ENCODE results near the gene FMO3. TPM values are rescaled to one million over a fixed set of nuclear protein-coding genes. Genes with fewer than 3 reads are reported as not detected.

Gene FMO3
- polyA plus RNA-seq, 1 donor from 2014 or later = not detected

DNA sequence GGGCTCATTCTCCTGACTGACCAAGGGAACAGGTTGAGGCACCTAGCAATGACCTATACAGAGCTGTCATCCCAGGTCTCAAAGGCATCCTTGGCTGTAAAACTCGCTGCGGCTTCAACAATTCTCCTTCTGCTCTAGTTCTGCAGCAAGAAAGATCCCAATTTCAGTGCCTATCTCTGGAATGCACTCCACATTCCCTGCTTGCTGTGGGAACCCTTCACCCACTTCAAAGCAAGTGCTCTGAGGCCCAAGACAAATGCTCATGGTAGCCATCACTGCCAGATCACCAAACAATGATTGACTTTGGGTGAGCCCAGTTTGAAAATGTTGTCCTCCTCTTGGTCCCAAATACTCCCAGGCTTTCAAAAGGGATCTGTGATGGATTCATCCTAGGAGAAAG is 37.7 kb upstream of the FMO3 start:
- Histone ChIP-seq H3F3A (ENCODE audit: insufficient read depth, low read length, poor library complexity, severe bottlenecking) (no peaks in the 10 kb centered on the region), H3K9me2 (ENCODE audit: insufficient read depth, low read length) (no peaks in the 10 kb centered on the region), H3K79me2 (replicated peaks; ENCODE audit: insufficient read depth, low read length) (no peaks in the 10 kb centered on the region), H3K4me2 (ENCODE audit: low read length) (no peak overlapping the region), H4K20me1 (ENCODE audit: insufficient read depth) (no peaks in the 10 kb centered on the region), H3K4me3 (ENCODE audit: low read length) (no peak overlapping the region), H2AFZ (ENCODE audit: low read depth, low read length) (no peak overlapping the region), H3K9me3 (ENCODE audit: low read length) (no peaks in the 10 kb centered on the region), H3K27ac (ENCODE audit: low read length) (no peak overlapping the region), H3K27me3 (ENCODE audit: insufficient read depth, low read depth, low read length) (no peaks in the 10 kb centered on the region), H3K36me3 (ENCODE audit: insufficient read depth, low read length) (no peaks in the 10 kb centered on the region), H3K9ac (ENCODE audit: low read length) (no peak overlapping the region)
- TF ChIP-seq, protein P1, sequence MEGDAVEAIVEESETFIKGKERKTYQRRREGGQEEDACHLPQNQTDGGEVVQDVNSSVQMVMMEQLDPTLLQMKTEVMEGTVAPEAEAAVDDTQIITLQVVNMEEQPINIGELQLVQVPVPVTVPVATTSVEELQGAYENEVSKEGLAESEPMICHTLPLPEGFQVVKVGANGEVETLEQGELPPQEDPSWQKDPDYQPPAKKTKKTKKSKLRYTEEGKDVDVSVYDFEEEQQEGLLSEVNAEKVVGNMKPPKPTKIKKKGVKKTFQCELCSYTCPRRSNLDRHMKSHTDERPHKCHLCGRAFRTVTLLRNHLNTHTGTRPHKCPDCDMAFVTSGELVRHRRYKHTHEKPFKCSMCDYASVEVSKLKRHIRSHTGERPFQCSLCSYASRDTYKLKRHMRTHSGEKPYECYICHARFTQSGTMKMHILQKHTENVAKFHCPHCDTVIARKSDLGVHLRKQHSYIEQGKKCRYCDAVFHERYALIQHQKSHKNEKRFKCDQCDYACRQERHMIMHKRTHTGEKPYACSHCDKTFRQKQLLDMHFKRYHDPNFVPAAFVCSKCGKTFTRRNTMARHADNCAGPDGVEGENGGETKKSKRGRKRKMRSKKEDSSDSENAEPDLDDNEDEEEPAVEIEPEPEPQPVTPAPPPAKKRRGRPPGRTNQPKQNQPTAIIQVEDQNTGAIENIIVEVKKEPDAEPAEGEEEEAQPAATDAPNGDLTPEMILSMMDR (IDR thresholded peaks at IDR 0.05; ENCODE audit: poor library complexity, severe bottlenecking) = no peak
- TF ChIP-seq, protein P2, sequence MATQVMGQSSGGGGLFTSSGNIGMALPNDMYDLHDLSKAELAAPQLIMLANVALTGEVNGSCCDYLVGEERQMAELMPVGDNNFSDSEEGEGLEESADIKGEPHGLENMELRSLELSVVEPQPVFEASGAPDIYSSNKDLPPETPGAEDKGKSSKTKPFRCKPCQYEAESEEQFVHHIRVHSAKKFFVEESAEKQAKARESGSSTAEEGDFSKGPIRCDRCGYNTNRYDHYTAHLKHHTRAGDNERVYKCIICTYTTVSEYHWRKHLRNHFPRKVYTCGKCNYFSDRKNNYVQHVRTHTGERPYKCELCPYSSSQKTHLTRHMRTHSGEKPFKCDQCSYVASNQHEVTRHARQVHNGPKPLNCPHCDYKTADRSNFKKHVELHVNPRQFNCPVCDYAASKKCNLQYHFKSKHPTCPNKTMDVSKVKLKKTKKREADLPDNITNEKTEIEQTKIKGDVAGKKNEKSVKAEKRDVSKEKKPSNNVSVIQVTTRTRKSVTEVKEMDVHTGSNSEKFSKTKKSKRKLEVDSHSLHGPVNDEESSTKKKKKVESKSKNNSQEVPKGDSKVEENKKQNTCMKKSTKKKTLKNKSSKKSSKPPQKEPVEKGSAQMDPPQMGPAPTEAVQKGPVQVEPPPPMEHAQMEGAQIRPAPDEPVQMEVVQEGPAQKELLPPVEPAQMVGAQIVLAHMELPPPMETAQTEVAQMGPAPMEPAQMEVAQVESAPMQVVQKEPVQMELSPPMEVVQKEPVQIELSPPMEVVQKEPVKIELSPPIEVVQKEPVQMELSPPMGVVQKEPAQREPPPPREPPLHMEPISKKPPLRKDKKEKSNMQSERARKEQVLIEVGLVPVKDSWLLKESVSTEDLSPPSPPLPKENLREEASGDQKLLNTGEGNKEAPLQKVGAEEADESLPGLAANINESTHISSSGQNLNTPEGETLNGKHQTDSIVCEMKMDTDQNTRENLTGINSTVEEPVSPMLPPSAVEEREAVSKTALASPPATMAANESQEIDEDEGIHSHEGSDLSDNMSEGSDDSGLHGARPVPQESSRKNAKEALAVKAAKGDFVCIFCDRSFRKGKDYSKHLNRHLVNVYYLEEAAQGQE (IDR thresholded peaks at IDR 0.05; ENCODE audit: borderline replicate concordance) = no peak
- no peak for TF ChIP-seq EP300 (conservative IDR thresholded peaks at IDR 0.05; ENCODE audit: poor library complexity, severe bottlenecking)
- no peak for TF ChIP-seq TAF1 (IDR thresholded peaks at IDR 0.05; ENCODE audit: low read depth)
- TF ChIP-seq EZH2 (IDR thresholded peaks at IDR 0.05; ENCODE audit: borderline replicate concordance, insufficient read depth, low read length, poor library complexity, severe bottlenecking) = no peak
- TF ChIP-seq POLR2AphosphoS5 (IDR thresholded peaks at IDR 0.05) = no peak

DNA sequence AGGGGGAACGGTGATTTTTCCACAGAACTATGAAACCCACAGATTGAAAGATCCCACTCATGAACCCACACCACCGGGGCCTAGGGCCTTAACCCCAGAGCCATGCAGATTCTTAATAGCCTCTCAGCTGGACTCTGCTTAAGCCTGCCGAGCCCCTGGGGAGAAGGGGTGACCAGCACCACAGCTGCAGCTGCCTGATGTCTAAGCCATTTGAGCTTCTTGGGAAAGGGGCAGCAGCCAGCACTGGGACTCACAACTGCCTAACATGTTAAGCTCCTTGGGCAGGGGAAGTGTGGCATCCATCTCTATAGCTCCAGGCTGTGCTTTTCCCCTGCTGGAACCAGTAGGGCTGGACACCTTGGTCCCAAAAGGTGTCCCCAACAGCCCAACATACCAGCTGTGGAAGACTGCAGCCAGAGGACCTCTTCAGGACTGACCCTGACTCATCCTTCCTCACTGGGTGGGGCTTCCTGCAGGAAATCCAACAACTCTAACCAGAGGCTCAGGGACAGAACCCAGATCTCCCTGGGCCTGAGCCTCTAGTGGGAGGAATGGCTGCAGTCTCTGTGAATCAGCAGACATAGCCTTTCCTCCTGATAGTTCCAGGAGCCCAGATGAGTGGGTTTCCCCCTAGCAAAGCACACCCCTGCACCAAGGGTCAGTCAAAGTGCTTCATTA is 34.6 kb upstream of the FMO3 start:
- no peaks in the 10 kb centered on the region for H4K20me1 ChIP-seq (ENCODE audit: insufficient read depth)
- H3K4me2 ChIP-seq (ENCODE audit: low read length) = no peak overlapping the region
- no peaks in the 10 kb centered on the region for H3K27me3 ChIP-seq (ENCODE audit: insufficient read depth, low read depth, low read length)
- no peaks in the 10 kb centered on the region for H3K36me3 ChIP-seq (ENCODE audit: insufficient read depth, low read length)
- no peak overlapping the region for H3K9ac ChIP-seq (ENCODE audit: low read length)
- TF ChIP-seq, protein P2 (IDR thresholded peaks at IDR 0.05; ENCODE audit: borderline replicate concordance) = no peak
- no peak for TF ChIP-seq EP300 (conservative IDR thresholded peaks at IDR 0.05; ENCODE audit: poor library complexity, severe bottlenecking)
- no peak for TF ChIP-seq MXI1 (conservative IDR thresholded peaks at IDR 0.05; ENCODE audit: poor library complexity, severe bottlenecking)
- no peak for TF ChIP-seq EZH2 (IDR thresholded peaks at IDR 0.05; ENCODE audit: borderline replicate concordance, insufficient read depth, low read length, poor library complexity, severe bottlenecking)
- no peak for TF ChIP-seq POLR2AphosphoS5 (IDR thresholded peaks at IDR 0.05)
- TF ChIP-seq, protein P1 (IDR thresholded peaks at IDR 0.05; ENCODE audit: poor library complexity, severe bottlenecking) = no peak
- no peak for TF ChIP-seq RAD21 (conservative IDR thresholded peaks at IDR 0.05)
- no peak for TF ChIP-seq TAF1 (IDR thresholded peaks at IDR 0.05; ENCODE audit: low read depth)
- TF ChIP-seq SMC3 (conservative IDR thresholded peaks at IDR 0.05; ENCODE audit: poor library complexity) = no peak
- no peaks in the 10 kb centered on the region for H3K9me2 ChIP-seq (ENCODE audit: insufficient read depth, low read length)
- no peaks in the 10 kb centered on the region for H3F3A ChIP-seq (ENCODE audit: insufficient read depth, low read length, poor library complexity, severe bottlenecking)
- no peak overlapping the region for H3K4me3 ChIP-seq (ENCODE audit: low read length)
- H3K27ac ChIP-seq (ENCODE audit: low read length) = no peak overlapping the region
- no peaks in the 10 kb centered on the region for H3K9me3 ChIP-seq (ENCODE audit: low read length)
- H2AFZ ChIP-seq (ENCODE audit: low read depth, low read length) = no peak overlapping the region
- no peaks in the 10 kb centered on the region for H3K79me2 ChIP-seq (replicated peaks; ENCODE audit: insufficient read depth, low read length)
